OCI-LY1 (cell line): ENCODE results near the gene TVP23A.

Experiments
- H2AFZ ChIP-seq: fragments of 200-600 bp; sonication (generic), shearing (Covaris generic); 2 replicates; pipeline ENCODE4 v1.6.0; 2014; ENCODE audit warnings: antibody characterized with exemption, mild to moderate bottlenecking, low read length
- H3F3A ChIP-seq: fragments of 200-600 bp; sonication (generic), shearing (Covaris generic); 2 replicates; pipeline ENCODE4 v1.6.0; 2014; ENCODE audit warnings: mild to moderate bottlenecking, antibody characterized with exemption, low read length, moderate library complexity; ENCODE audit not compliant: insufficient read depth
- H3K27ac ChIP-seq: fragments of 200-600 bp; sonication (generic); 2 replicates; pipeline ENCODE4 v1.5.1; 2014; ENCODE audit warnings: low read length, mixed run types, mild to moderate bottlenecking, low read depth; ENCODE audit not compliant: poor library complexity, severe bottlenecking
- H3K27me3 ChIP-seq: fragments of 200-600 bp; sonication (generic); 2 replicates; pipeline ENCODE4 v1.6.0; 2014; ENCODE audit warnings: antibody characterized with exemption, mild to moderate bottlenecking, low read length, moderate library complexity; ENCODE audit not compliant: insufficient read depth
- H3K36me3 ChIP-seq: fragments of 200-600 bp; sonication (generic); 2 replicates; pipeline ENCODE4 v1.6.1; 2014; ENCODE audit warnings: mild to moderate bottlenecking, antibody characterized with exemption, low read length, moderate library complexity, mixed read lengths; ENCODE audit not compliant: insufficient read depth
- H3K4me1 ChIP-seq: fragments of 200-600 bp; sonication (generic); 2 replicates; pipeline ENCODE4 v1.5.1; 2014; ENCODE audit warnings: mild to moderate bottlenecking, low read length, moderate library complexity; ENCODE audit not compliant: insufficient read depth, severe bottlenecking
- H3K4me2 ChIP-seq: fragments of 200-600 bp; sonication (generic), shearing (Covaris generic); 2 replicates; pipeline ENCODE4 v1.6.1; 2014; ENCODE audit warnings: low read length
- H3K4me3 ChIP-seq: fragments of 200-600 bp; sonication (generic); 2 replicates; pipeline ENCODE4 v1.5.1; 2014; ENCODE audit warnings: low read length, low read depth, mild to moderate bottlenecking, mixed read lengths; ENCODE audit not compliant: poor library complexity, severe bottlenecking
- H3K79me2 ChIP-seq: fragments of 200-600 bp; shearing (Covaris generic); 2 replicates; pipeline ENCODE4 v1.6.1; 2016; ENCODE audit warnings: mixed run types, low read length, mixed read lengths; ENCODE audit not compliant: insufficient read depth
- H3K9ac ChIP-seq: fragments of 200-600 bp; sonication (generic), shearing (Covaris generic); 2 replicates; pipeline ENCODE4 v1.6.1; 2014; ENCODE audit warnings: mild to moderate bottlenecking, low read length, mixed read lengths
- H3K9me2 ChIP-seq: fragments of 200-600 bp; sonication (generic), shearing (Covaris generic); 2 replicates; pipeline ENCODE4 v1.6.1; 2014; ENCODE audit warnings: low read depth, mild to moderate bottlenecking, low read length, mixed read lengths
- H3K9me3 ChIP-seq: fragments of 200-600 bp; shearing (Covaris generic); 2 replicates; pipeline ENCODE4 v1.6.1; 2014; ENCODE audit warnings: low read length, mixed read lengths
- H4K20me1 ChIP-seq: fragments of 200-600 bp; sonication (generic), shearing (Covaris generic); 2 replicates; pipeline ENCODE4 v1.6.0; 2016; ENCODE audit warnings: mild to moderate bottlenecking, low read length; ENCODE audit not compliant: insufficient read depth
- CTCF ChIP-seq: fragments of 200-600 bp; sonication (generic), shearing (Covaris generic); IDR thresholded peaks from 2 replicates; pipeline ENCODE4 v1.5.1; 2017; ENCODE audit warnings: mild to moderate bottlenecking, antibody characterized with exemption, low read length, moderate library complexity, mixed read lengths
- EZH2 ChIP-seq: fragments of 200-600 bp; sonication (generic), shearing (Covaris generic); IDR thresholded peaks from 2 replicates; pipeline ENCODE4 v1.8.0; 2017; ENCODE audit warnings: borderline replicate concordance, mixed run types, mild to moderate bottlenecking, antibody characterized with exemption, low read length, moderate library complexity, mixed read lengths

The TVP23A gene

GRCh38 chr16:10827691-10828341, 9.2 kb upstream of the TVP23A start:
- Histone ChIP-seq H3K36me3 (no peaks in the 10 kb centered on the region), H3K4me1 (peaks cover 4% of the 10 kb centered on the region), H2AFZ (no peak overlapping the region), H3K79me2 (no peaks in the 10 kb centered on the region), H3K4me3 (no peak overlapping the region), H3K27me3 (no peaks in the 10 kb centered on the region; the same call in 1 of the 2 replicates), H4K20me1 (no peaks in the 10 kb centered on the region), H3K9ac (no peak overlapping the region), H3F3A (no peaks in the 10 kb centered on the region), H3K4me2 (no peak overlapping the region), H3K27ac (no peak overlapping the region), H3K9me2 (no peaks in the 10 kb centered on the region), H3K9me3 (no peaks in the 10 kb centered on the region)
- no peak for TF ChIP-seq EZH2
- TF ChIP-seq CTCF, result no peak

GRCh38 chr16:10824111-10824893, 5.7 kb upstream of the TVP23A start:
- Histone ChIP-seq H3K4me3 (no peak overlapping the region), H3K36me3 (no peaks in the 10 kb centered on the region), H4K20me1 (no peaks in the 10 kb centered on the region), H3K9me3 (no peaks in the 10 kb centered on the region), H3F3A (no peaks in the 10 kb centered on the region), H3K27me3 (no peaks in the 10 kb centered on the region; the same call in 1 of the 2 replicates), H2AFZ (no peak overlapping the region), H3K4me1 (peaks cover 4% of the 10 kb centered on the region), H3K9ac (no peak overlapping the region), H3K4me2 (no peak overlapping the region), H3K9me2 (no peaks in the 10 kb centered on the region), H3K79me2 (no peaks in the 10 kb centered on the region), H3K27ac (no peak overlapping the region)
- TF ChIP-seq EZH2 (no peak), CTCF (no peak)

DNA sequence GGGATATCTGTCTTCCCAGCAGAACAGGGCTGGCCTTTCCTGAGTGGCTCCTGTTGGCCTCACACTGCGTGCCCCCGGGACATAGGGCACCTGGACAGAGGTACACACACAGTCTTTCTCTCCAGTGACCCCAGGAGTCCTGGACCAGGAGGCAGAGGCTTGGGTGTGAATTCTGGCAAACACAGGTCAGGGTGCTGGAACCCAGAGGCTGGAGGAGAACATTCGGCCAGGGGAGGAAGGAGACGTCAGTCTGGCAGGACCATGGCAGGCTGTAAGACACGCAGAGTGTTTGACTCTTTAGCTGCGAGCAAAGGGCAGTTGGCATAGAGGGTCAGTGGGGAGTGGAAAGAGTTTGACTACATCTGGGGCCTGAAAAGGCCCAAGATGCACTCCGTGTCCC, 4.1 kb upstream of the TVP23A start:
- Histone ChIP-seq H3F3A (no peaks in the 10 kb centered on the region), H3K9me3 (no peaks in the 10 kb centered on the region), H3K27ac (no peak overlapping the region), H3K79me2 (no peaks in the 10 kb centered on the region), H3K9ac (no peak overlapping the region), H3K27me3 (no peaks in the 10 kb centered on the region; the same call in 1 of the 2 replicates), H3K9me2 (no peaks in the 10 kb centered on the region), H2AFZ (no peak overlapping the region), H3K4me3 (no peak overlapping the region), H3K4me1 (no peaks in the 10 kb centered on the region), H3K4me2 (no peak overlapping the region), H3K36me3 (no peaks in the 10 kb centered on the region), H4K20me1 (no peaks in the 10 kb centered on the region)
- TF ChIP-seq CTCF (no peak), EZH2 (no peak)
